A673 (cell line): ENCODE data around the gene MICU1. TPM values are rescaled to one million over a fixed set of nuclear protein-coding genes. Genes with fewer than 3 reads are reported as not detected.

Experiments used
- BruUV-seq: library from RNA; stranded (reverse); fragments of 400-500 nt; replicated peaks from 2 replicates; lab custom pipeline; 2021; lab: Mats Ljungman, UMichigan
- CTCF ChIA-PET: fragments of 300-600 bp; sonication (Branson Sonifier 250); formaldehyde crosslinking; loops from one replicate; lab custom pipeline; 2022; ENCODE audit warnings: antibody characterized with exemption; lab: Charles Lee
- POLR2A ChIA-PET: fragments of 300-600 bp; sonication (Branson Sonifier 250); formaldehyde crosslinking; loops from one replicate; lab custom pipeline; 2022; ENCODE audit warnings: antibody characterized with exemption; ENCODE audit not compliant: low non-redundant PET; lab: Charles Lee
- DNase-seq: peaks from one replicate; pipeline ENCODE4 v3.0.0-alpha.2; 2015; ENCODE audit warnings: low spot score
- H3K27ac ChIP-seq: fragments of 200-600 bp; sonication (generic); 2 replicates; pipeline ENCODE4 v1.5.1; 2016; ENCODE audit warnings: mixed run types, low read depth, mild to moderate bottlenecking, mixed read lengths, antibody characterized with exemption, low read length; ENCODE audit not compliant: poor library complexity, severe bottlenecking
- H3K27me3 ChIP-seq: fragments of 200-600 bp; sonication (generic); replicated peaks from 2 replicates; pipeline ENCODE4 v1.6.1; 2017; ENCODE audit warnings: mixed run types, low read depth, mild to moderate bottlenecking, mixed read lengths, antibody characterized with exemption, low read length; ENCODE audit not compliant: insufficient read depth, poor library complexity
- H3K36me3 ChIP-seq: fragments of 200-600 bp; sonication (generic); 2 replicates; pipeline ENCODE4 v1.6.1; 2016; ENCODE audit warnings: mixed run types, mild to moderate bottlenecking, mixed read lengths, antibody characterized with exemption, low read length; ENCODE audit not compliant: insufficient read depth, poor library complexity, severe bottlenecking
- H3K4me1 ChIP-seq: fragments of 200-600 bp; sonication (generic); 2 replicates; pipeline ENCODE4 v1.6.1; 2017; ENCODE audit warnings: mixed run types, mild to moderate bottlenecking, mixed read lengths, antibody characterized with exemption, low read length; ENCODE audit not compliant: insufficient read depth, poor library complexity, severe bottlenecking
- H3K4me3 ChIP-seq: fragments of 200-600 bp; sonication (generic); 2 replicates; pipeline ENCODE4 v1.5.1; 2016; ENCODE audit warnings: low read depth, mixed run types, mild to moderate bottlenecking, mixed read lengths, low read length; ENCODE audit not compliant: poor library complexity, severe bottlenecking
- H3K9me3 ChIP-seq: fragments of 200-600 bp; sonication (generic); 2 replicates; pipeline ENCODE4 v1.6.1; 2016; ENCODE audit warnings: mixed run types, low read depth, mild to moderate bottlenecking, mixed read lengths, antibody characterized with exemption, low read length; ENCODE audit not compliant: poor library complexity, severe bottlenecking
- EZH2 ChIP-seq: fragments of 200-600 bp; sonication (generic); IDR thresholded peaks from 2 replicates; pipeline ENCODE4 v1.6.1; 2017; ENCODE audit warnings: borderline replicate concordance, low read depth, mild to moderate bottlenecking, mixed read lengths, antibody characterized with exemption, low read length; ENCODE audit not compliant: poor library complexity, severe bottlenecking
- intact Hi-C: fragments of 100-400 bp; cut with micrococcal nuclease; formaldehyde crosslinking; loops from one replicate; pipeline ENCODE4 v1.10.0; 2022; ENCODE audit not compliant: unreplicated experiment
- total RNA-seq: library from RNA; stranded (reverse); gene quantifications from 2 replicates; pipeline ENCODE4 v1.2.3, GENCODE V29; 2021
- TF ChIP-seq, protein P1 (sequence below): fragments of 300-800, 200-600 bp; sonication (generic); conservative IDR thresholded peaks from 2 replicates; pipeline ENCODE4 v1.5.1; 2017; ENCODE audit warnings: low read depth, mild to moderate bottlenecking, antibody characterized with exemption, low read length, moderate library complexity, mixed read lengths

The MICU1 gene
- total RNA-seq, 1 experiment from 2014 or later, result 37.7 TPM

DNA sequence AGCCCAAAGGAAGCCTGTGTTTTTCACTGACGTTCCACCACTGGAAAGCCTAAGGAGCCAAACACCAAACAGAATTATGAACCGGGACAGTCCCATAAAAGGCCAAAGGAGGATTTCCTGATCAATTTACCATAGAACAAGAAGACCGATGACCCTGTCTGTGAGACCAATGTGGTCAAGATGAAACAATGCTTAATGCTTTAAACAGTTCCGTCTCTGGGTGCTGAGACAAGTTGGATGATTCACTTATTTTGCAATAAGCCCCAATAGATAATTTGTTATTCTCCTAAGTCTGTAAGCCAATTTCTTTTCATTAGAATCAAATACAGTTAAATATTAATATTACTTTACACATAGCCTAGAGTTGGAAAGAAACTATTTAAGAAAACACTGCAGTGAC, 134.9 kb downstream of the MICU1 start:
- H3K9me3 ChIP-seq, result no peaks in the 10 kb centered on the region
- intact Hi-C loops, result no loop called here
- no peaks in the 10 kb centered on the region for H3K27me3 ChIP-seq
- TF ChIP-seq, protein P1, sequence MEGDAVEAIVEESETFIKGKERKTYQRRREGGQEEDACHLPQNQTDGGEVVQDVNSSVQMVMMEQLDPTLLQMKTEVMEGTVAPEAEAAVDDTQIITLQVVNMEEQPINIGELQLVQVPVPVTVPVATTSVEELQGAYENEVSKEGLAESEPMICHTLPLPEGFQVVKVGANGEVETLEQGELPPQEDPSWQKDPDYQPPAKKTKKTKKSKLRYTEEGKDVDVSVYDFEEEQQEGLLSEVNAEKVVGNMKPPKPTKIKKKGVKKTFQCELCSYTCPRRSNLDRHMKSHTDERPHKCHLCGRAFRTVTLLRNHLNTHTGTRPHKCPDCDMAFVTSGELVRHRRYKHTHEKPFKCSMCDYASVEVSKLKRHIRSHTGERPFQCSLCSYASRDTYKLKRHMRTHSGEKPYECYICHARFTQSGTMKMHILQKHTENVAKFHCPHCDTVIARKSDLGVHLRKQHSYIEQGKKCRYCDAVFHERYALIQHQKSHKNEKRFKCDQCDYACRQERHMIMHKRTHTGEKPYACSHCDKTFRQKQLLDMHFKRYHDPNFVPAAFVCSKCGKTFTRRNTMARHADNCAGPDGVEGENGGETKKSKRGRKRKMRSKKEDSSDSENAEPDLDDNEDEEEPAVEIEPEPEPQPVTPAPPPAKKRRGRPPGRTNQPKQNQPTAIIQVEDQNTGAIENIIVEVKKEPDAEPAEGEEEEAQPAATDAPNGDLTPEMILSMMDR, result no peak
- no peak for TF ChIP-seq EZH2
- POLR2A ChIA-PET, result no interaction called here
- no peak overlapping the region for H3K27ac ChIP-seq
- H3K4me1 ChIP-seq, result no peaks in the 10 kb centered on the region
- BruUV-seq, result no TSS peak
- CTCF ChIA-PET, result no interaction called here
- no peak for DNase-seq
- no peak overlapping the region for H3K4me3 ChIP-seq
- H3K36me3 ChIP-seq, result no peaks in the 10 kb centered on the region

DNA sequence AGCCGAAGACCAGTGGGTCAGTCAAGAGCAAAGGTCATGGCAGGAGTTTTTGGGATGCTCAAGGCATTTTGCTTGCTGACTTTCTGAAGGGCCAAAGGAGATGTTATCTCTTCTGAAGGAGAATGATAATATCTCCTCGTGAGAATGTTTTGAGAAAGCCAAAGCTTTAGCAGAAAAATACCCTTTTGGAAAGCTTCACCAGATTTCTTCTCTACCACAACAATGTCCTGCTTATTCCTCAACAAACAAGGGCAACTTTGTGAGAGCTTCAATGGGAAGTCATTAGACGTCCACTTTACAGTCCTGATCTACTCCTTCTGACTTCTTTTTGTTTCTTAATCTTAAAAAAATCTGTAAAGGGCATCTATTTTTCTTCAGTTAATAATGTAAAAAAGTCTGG, 138.4 kb downstream of the MICU1 start:
- H3K36me3 ChIP-seq, result no peaks in the 10 kb centered on the region
- H3K4me1 ChIP-seq, result no peaks in the 10 kb centered on the region
- intact Hi-C loops, result no loop called here
- TF ChIP-seq EZH2, result no peak
- TF ChIP-seq, protein P1, result no peak
- ChIA-PET POLR2A (no interaction called here), CTCF (no interaction called here)
- no peaks in the 10 kb centered on the region for H3K9me3 ChIP-seq
- no peak overlapping the region for H3K4me3 ChIP-seq
- no peaks in the 10 kb centered on the region for H3K27me3 ChIP-seq
- BruUV-seq, result no TSS peak
- DNase-seq, result no peak
- no peak overlapping the region for H3K27ac ChIP-seq

DNA sequence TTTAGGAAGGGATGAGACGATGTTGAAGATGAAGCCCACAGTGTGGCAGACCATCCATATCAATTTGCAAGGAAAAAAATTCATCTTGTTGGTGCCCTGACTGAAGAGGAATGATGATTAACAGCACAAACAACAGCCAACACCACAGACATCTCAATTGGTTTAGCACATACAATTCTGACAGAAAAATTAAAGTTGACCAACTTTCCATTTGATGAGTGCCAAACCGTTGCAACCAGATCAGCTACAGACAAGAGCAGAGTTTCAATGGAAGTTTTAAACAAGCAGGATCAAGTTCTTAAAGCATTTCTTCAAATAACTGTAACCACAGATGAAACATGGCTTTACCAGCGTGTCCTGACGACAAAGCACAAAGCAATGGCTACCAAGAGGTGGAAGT, 138.8 kb downstream of the MICU1 start:
- Histone ChIP-seq H3K9me3 (no peaks in the 10 kb centered on the region), H3K4me1 (no peaks in the 10 kb centered on the region), H3K27me3 (no peaks in the 10 kb centered on the region), H3K4me3 (no peak overlapping the region), H3K36me3 (no peaks in the 10 kb centered on the region), H3K27ac (no peak overlapping the region)
- TF ChIP-seq, protein P1, result no peak
- TF ChIP-seq EZH2, result no peak
- intact Hi-C loops, result no loop called here
- CTCF ChIA-PET, result no interaction called here
- POLR2A ChIA-PET, result no interaction called here
- DNase-seq, result no peak
- BruUV-seq, result no TSS peak
